UCSD-AML1 (cell line): ENCODE results near the gene TRIM72.
"Not testable (repeated sequence)": the region's sequence is repeated elsewhere in the genome, so short reads cannot be mapped to it uniquely, and the experiment has no call there.

Experiments
- DNase-seq: peaks from one replicate; lab custom pipeline; 2025; ENCODE audit not compliant: unreplicated experiment; lab: John Stamatoyannopoulos, UW

Gene TRIM72

DNA sequence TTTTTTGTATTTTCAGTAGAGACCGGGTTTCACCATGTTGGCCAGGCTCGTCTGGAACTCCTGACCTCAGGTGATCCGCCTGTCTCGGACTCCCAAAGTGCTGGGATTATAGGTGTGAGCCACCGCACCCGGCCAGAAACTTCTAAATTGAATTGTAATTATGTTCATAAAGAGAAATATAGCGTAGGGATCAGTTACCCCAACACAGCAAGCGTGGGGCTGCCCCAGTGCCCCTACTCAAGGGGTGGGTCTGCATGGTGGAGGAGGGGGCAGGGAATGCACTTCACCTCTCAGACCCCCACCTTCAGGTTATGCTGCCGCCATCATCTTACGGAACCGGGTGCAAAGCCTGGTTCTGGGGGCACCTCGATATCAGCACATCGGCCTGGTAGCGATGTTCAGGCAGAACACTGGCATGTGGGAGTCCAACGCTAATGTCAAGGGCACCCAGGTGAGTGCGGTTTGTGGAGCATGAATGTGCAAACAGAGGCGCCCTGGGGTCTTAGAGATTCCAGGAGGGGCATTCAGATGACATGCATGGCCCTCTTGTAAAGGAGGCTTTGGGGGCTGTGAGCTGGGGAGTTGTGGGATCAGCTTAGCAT is 63.8 kb downstream of the TRIM72 start:
- no peak for DNase-seq

DNA sequence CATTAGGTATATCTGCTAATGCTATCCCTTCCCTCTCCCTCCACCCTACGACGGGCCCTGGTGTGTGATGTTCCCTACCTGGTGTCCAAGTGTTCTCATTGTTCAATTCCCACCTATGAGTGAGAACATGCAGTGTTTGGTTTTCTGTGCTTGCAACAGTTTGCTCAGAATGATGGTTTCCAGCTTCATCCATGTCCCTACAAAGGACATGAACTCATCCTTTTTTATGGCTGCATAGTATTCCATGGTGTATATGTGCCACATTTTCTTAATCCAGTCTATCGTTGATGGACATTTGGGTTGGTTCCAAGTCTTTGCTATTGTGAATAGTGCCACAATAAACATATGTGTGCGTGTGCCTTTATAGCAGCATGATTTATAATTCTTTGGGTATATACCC is 64.9 kb downstream of the TRIM72 start:
- not testable (repeated sequence) for DNase-seq
